Measurements from ENCODE around the gene CHD1.

The CHD1 gene

DNA sequence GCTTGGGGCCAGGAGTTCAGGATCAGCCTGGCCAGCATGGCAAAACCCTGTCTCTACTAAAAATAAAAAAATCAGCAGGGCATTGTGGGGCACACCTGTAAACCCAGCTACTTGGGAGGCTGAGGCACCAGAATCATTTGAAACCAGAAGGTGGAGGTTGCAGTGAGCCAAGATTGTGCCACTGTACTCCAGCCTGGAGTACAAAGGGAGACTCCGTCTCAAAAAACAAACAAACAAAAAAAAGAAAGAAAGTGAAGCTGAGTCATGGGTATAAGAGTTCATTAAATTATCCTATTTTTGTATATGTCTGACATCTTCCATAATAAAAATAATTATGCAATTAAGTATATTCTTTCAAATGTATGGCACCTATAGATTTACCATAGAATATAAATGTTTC, 37.2 kb downstream of the CHD1 start:
- H3K27ac ChIP-seq = peak overlapping the region; percentile 1; the same call in 1 of the 2 replicates
- POLR2A ChIA-PET (ENCODE audit: low non-redundant PET) = no interaction called here
- DNase-seq (ENCODE audit: low spot score) = no peak
- TF ChIP-seq, protein P1, sequence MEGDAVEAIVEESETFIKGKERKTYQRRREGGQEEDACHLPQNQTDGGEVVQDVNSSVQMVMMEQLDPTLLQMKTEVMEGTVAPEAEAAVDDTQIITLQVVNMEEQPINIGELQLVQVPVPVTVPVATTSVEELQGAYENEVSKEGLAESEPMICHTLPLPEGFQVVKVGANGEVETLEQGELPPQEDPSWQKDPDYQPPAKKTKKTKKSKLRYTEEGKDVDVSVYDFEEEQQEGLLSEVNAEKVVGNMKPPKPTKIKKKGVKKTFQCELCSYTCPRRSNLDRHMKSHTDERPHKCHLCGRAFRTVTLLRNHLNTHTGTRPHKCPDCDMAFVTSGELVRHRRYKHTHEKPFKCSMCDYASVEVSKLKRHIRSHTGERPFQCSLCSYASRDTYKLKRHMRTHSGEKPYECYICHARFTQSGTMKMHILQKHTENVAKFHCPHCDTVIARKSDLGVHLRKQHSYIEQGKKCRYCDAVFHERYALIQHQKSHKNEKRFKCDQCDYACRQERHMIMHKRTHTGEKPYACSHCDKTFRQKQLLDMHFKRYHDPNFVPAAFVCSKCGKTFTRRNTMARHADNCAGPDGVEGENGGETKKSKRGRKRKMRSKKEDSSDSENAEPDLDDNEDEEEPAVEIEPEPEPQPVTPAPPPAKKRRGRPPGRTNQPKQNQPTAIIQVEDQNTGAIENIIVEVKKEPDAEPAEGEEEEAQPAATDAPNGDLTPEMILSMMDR (conservative IDR thresholded peaks at IDR 0.05; ENCODE audit: low read depth) = no peak
- CTCF ChIA-PET = no interaction called here

DNA sequence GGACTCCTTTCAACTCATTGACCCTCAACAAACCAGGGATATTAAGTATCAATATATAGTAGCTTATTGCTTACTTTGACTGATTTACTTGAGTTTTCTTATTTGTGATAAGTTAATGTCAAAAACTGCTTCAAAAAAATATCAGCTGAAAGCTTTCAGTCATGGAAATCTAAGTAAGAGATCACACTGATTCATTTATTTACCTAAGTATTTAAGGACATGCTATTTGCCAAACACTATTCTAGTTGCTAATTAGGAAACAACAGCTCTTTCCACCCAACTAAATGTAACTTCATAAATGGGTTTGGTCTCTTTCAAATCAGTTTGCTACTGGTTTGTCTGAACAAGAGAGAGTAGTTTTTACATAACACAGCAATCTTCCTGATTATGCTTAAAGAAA, 48.2 kb downstream of the CHD1 start:
- DNase-seq (ENCODE audit: low spot score) = no peak
- TF ChIP-seq, protein P1 (conservative IDR thresholded peaks at IDR 0.05; ENCODE audit: low read depth) = no peak
- POLR2A ChIA-PET (ENCODE audit: low non-redundant PET) = no interaction called here
- CTCF ChIA-PET = interaction anchor here (0.6 to 1.1 kb wide), 3 partner anchors 11 to 80 kb away, joined by 3 to 4 read pairs (median 3); no protein-coding TSS in a partner anchor
- no peak overlapping the region for H3K27ac ChIP-seq

DNA sequence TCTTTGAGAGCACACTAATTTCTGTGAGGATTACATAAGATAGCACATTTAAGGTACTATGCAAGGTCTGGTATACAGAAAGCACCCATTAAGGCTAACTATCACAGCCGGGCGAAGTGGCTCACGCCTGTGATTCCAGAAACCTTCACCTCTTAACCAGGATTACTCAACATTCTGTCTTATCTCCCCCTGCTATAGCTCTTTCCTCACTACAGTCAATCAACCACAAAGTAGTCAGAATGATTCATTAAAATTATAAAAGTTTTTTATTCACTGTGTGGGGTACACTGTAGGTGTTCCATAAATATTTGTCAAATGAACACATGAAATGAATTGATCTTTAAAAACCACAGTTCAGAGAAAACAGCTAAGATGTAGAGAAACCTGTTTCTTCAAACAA, 48.7 kb downstream of the CHD1 start:
- no peak overlapping the region for H3K27ac ChIP-seq
- TF ChIP-seq, protein P1 (conservative IDR thresholded peaks at IDR 0.05; ENCODE audit: low read depth) = no peak
- peak; percentile 33 for DNase-seq (ENCODE audit: low spot score)
- CTCF ChIA-PET = interaction anchor here (1.0 to 1.1 kb wide), 2 partner anchors 10 to 14 kb away, joined by 3 to 4 read pairs; no protein-coding TSS in a partner anchor
- POLR2A ChIA-PET (ENCODE audit: low non-redundant PET) = no interaction called here

DNA sequence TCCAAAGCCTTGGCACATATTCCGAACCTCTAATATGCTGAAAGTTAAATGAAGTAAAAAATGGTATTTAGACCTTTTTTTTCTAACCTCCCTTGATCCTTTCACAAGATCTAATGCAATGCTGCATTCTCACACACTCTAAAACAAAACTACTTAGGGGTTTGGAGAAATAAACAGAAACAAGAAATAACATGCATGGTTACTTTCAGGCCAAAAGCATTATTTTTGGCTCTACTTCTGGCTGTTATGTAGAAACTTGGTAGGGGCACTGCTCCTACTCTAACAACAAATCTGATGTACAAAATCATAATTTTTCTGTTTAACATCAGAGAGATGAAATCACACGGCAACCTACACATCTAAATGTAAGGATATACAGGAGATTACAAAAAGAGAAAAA, 51.2 kb downstream of the CHD1 start:
- DNase-seq (ENCODE audit: low spot score) = no peak
- TF ChIP-seq, protein P1 (conservative IDR thresholded peaks at IDR 0.05; ENCODE audit: low read depth) = no peak
- H3K27ac ChIP-seq = no peak overlapping the region
- ChIA-PET CTCF (interaction anchor here (0.6 kb wide), 1 partner anchor 22 kb away, joined by 3 read pairs; no protein-coding TSS in a partner anchor), POLR2A (ENCODE audit: low non-redundant PET) (no interaction called here)

DNA sequence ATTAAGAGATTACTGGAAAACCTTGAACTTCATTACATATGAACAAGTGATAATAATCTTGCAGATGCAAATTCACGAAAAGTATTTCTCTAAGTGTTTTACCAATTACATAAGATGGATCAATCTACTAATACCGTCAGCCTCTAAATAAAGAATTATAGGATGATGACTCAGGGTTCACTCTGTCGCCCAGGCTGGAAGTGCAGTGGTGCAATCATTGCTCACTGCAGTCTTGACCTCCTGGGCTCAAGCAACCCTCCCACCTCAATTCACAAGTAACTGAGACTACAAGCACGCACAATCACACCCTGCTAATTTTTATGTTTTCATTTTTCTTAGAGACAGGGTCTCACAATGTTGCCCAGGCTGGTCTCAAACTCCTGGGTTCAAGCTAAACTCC, 56.1 kb downstream of the CHD1 start:
- peak; percentile 18 for DNase-seq (ENCODE audit: low spot score)
- TF ChIP-seq, protein P1 (conservative IDR thresholded peaks at IDR 0.05; ENCODE audit: low read depth) = no peak
- no peak overlapping the region for H3K27ac ChIP-seq
- ChIA-PET CTCF (no interaction called here), POLR2A (ENCODE audit: low non-redundant PET) (no interaction called here)

DNA sequence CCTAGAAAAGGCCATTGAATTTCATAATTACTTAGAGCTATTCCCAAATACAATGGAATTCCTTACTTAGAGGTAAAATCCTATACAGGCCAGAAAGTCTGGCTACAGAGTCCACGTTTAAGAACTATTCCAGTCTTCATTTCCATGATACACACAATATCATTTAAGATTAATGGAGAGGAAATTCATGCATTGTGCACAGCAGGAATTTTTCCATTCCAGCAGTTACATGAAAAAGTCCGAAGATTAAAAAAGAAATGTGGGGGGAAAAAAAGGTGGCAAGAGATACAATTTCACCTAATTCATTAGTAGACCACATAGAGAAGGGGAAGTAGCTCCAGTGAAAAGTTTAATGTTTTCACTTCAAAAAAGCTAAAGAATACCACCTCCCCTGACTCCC, 63.1 kb downstream of the CHD1 start:
- CTCF ChIA-PET = interaction anchor here (0.9 kb wide), 1 partner anchor 31 kb away, joined by 4 read pairs; no protein-coding TSS in a partner anchor
- TF ChIP-seq, protein P1 (conservative IDR thresholded peaks at IDR 0.05; ENCODE audit: low read depth) = no peak
- POLR2A ChIA-PET (ENCODE audit: low non-redundant PET) = no interaction called here

More for the DNA sequence above, 63.1 kb downstream of the CHD1 start:
- no peak for DNase-seq (ENCODE audit: low spot score)
- no peak overlapping the region for H3K27ac ChIP-seq

Data from RWPE1 (cell line).